CD14-positive monocyte (primary cell): ENCODE data around the gene RHBDL3. TPM values are rescaled to one million over a fixed set of nuclear protein-coding genes. Genes with fewer than 3 reads are reported as not detected.

ENCODE experiments used
- DNase-seq, 3 donors: peaks; one replicate each; pipeline ENCODE4 v3.0.0-alpha.2; 2011 to 2022
- H2AFZ ChIP-seq: 2 replicates; pipeline ENCODE4 v1.6.0; 2012; ENCODE audit warnings: mild to moderate bottlenecking, low read depth, low read length, inconsistent platforms; ENCODE audit not compliant: insufficient read depth, poor library complexity, severe bottlenecking
- H3K27ac ChIP-seq, 2 donors: 1 replicate in 1 of 2; 2 replicates in 1 of 2; pipeline ENCODE4 v1.5.1; 2012 to 2013; ENCODE audit warnings: low read length in 2 of 2, control low read depth in 1 of 2, inconsistent platforms in 1 of 2, low read depth in 1 of 2, mild to moderate bottlenecking in 1 of 2
- H3K27me3 ChIP-seq, 2 donors: one replicate each; pipeline versions ENCODE4 v1.6.0 to v1.6.1; 2011 to 2013; ENCODE audit warnings: low read length in 2 of 2; ENCODE audit not compliant: control insufficient read depth in 2 of 2, insufficient read depth in 2 of 2
- H3K36me3 ChIP-seq, 2 donors: replicated peaks in 1 of 2; 1 replicate in 1 of 2; 2 replicates in 1 of 2; pipeline versions ENCODE4 v1.5.1 to v1.6.1; 2012 to 2013; ENCODE audit warnings: low read length in 2 of 2, control low read depth in 1 of 2, inconsistent platforms in 1 of 2, mild to moderate bottlenecking in 1 of 2; ENCODE audit not compliant: insufficient read depth in 2 of 2, control insufficient read depth in 1 of 2
- H3K4me1 ChIP-seq, 2 donors: 1 replicate in 1 of 2; 2 replicates in 1 of 2; pipeline versions ENCODE4 v1.5.1 to v1.6.1; 2012 to 2013; ENCODE audit warnings: low read length in 2 of 2, control low read depth in 1 of 2, inconsistent platforms in 1 of 2, mild to moderate bottlenecking in 1 of 2, moderate library complexity in 1 of 2; ENCODE audit not compliant: insufficient read depth in 2 of 2, control insufficient read depth in 1 of 2
- H3K4me2 ChIP-seq: replicated peaks from 2 replicates; pipeline ENCODE3; 2012; ENCODE audit warnings: low read length, moderate library complexity, mild to moderate bottlenecking; ENCODE audit not compliant: poor library complexity, severe bottlenecking; ENCODE audit errors: extremely low read depth
- H3K4me3 ChIP-seq, 3 experiments: fragments of 200-600 bp in 1 of 3; sonication (generic) in 1 of 3; replicated peaks in 1 of 3; 1 replicate in 2 of 3; 2 replicates in 1 of 3; pipeline ENCODE4 v1.5.1; 2011 to 2013; ENCODE audit warnings: low read length in 3 of 3, mild to moderate bottlenecking in 3 of 3, control low read depth in 2 of 3, low read depth in 2 of 3, inconsistent platforms in 1 of 3, moderate library complexity in 1 of 3
- H3K79me2 ChIP-seq: 2 replicates; pipeline ENCODE4 v1.6.0; 2012; ENCODE audit warnings: mild to moderate bottlenecking, control low read depth, inconsistent platforms, low read length, moderate library complexity; ENCODE audit not compliant: insufficient read depth
- H3K9ac ChIP-seq: 2 replicates; pipeline ENCODE4 v1.6.0; 2017; ENCODE audit warnings: low read length, mild to moderate bottlenecking; ENCODE audit not compliant: insufficient read depth, poor library complexity, severe bottlenecking
- H3K9me3 ChIP-seq, 2 donors: replicated peaks in 1 of 2; 1 replicate in 1 of 2; 2 replicates in 1 of 2; pipeline versions ENCODE4 v1.5.1 to v1.6.1; 2012 to 2013; ENCODE audit warnings: low read length in 2 of 2, control low read depth in 1 of 2; ENCODE audit not compliant: control insufficient read depth in 1 of 2, insufficient read depth in 1 of 2
- H4K20me1 ChIP-seq: 2 replicates; pipeline ENCODE4 v1.6.0; 2012; ENCODE audit warnings: mild to moderate bottlenecking, low read length, control low read depth, moderate library complexity; ENCODE audit not compliant: insufficient read depth
- H3K27ac Mint-ChIP-seq, 7 donors: one replicate each; pipeline ENCODE4 v1.8.0; 2020; ENCODE audit warnings: mild to moderate bottlenecking in 7 of 7, mixed read lengths in 7 of 7, moderate library complexity in 6 of 7, inconsistent platforms in 2 of 7
- H3K27me3 Mint-ChIP-seq, 3 donors: one replicate each; pipeline ENCODE4 v1.8.0; 2021 to 2022; ENCODE audit warnings: low read depth in 3 of 3, mild to moderate bottlenecking in 3 of 3, mixed read lengths in 3 of 3, moderate library complexity in 3 of 3, inconsistent platforms in 1 of 3
- H3K36me3 Mint-ChIP-seq, 2 donors: one replicate each; pipeline ENCODE4 v1.8.0; 2020; ENCODE audit warnings: mixed read lengths in 2 of 2, inconsistent platforms in 1 of 2, mild to moderate bottlenecking in 1 of 2
- H3K4me1 Mint-ChIP-seq: one replicate; pipeline ENCODE4 v1.8.0; 2020; ENCODE audit warnings: mild to moderate bottlenecking, mixed read lengths
- H3K4me3 Mint-ChIP-seq, 2 donors: one replicate each; pipeline ENCODE4 v1.8.0; 2020; ENCODE audit warnings: mild to moderate bottlenecking in 2 of 2, mixed read lengths in 2 of 2, moderate library complexity in 1 of 2
- H3K9me3 Mint-ChIP-seq, 7 donors: one replicate each; pipeline ENCODE4 v1.8.0; 2020 to 2022; ENCODE audit warnings: mixed read lengths in 7 of 7, mild to moderate bottlenecking in 6 of 7, moderate library complexity in 6 of 7, inconsistent platforms in 2 of 7
- CTCF ChIP-seq: fragments of 200-600 bp; IDR thresholded peaks from one replicate; pipeline ENCODE4 v1.8.0; 2022; ENCODE audit warnings: antibody characterized with exemption, mild to moderate bottlenecking
- WGBS: methylation state at CpG from one replicate; pipeline ENCODE4 v1.1.5; 2013; ENCODE audit warnings: missing lambda C conversion rate; ENCODE audit not compliant: insufficient coverage; 5-methylcytosine and 5-hydroxymethylcytosine counted together
- intact Hi-C, 2 donors: fragments of 100-400 bp; cut with micrococcal nuclease; formaldehyde crosslinking; loops; one replicate each; pipeline versions ENCODE4 v1.15.0 to v1.15.1; 2023
- polyA plus RNA-seq, 3 donors: library from polyadenylated mRNA; depleted of rRNA in 1 of 3; unstranded in 2 of 3; stranded (reverse) in 1 of 3; fragments of 300-500 nt in 2 of 3; fragments of >200 nt in 1 of 3; fragmentation: Illumina TruSeq in 2 of 3; gene quantifications; 1 replicate in 2 of 3; 2 replicates in 1 of 3; pipeline ENCODE4 v1.2.3, GENCODE V29; 2012 to 2021

RHBDL3 gene
- polyA plus RNA-seq, 3 donors = 0.05 TPM; not detected in 2

GRCh38 chr17:32274101-32274500 lies 8.5 kb downstream of the RHBDL3 start:
- no peaks in the 10 kb centered on the region for H3K9me3 ChIP-seq
- no peak for TF ChIP-seq CTCF
- no peaks in the 10 kb centered on the region for H3K79me2 ChIP-seq
- Mint-ChIP-seq H3K27me3 (peaks cover 46 to 53% (median 51%) of the 10 kb centered on the region in 3 donors), H3K4me3 (peak overlapping the region in 1 of 2 donors; percentile 28), H3K36me3 (peaks cover 0 to 3% of the 10 kb centered on the region in 2 donors), H3K27ac (peak overlapping the region in 4 of 7 donors; percentile 58 to 84 (median 76)), H3K9me3 (peaks cover 0 to 6% (median 0%) of the 10 kb centered on the region in 7 donors), H3K4me1 (peaks cover 41% of the 10 kb centered on the region)
- peaks cover 14 to 33% of the 10 kb centered on the region in 2 donors for H3K27me3 ChIP-seq
- no peaks in the 10 kb centered on the region for H3K36me3 ChIP-seq
- peaks cover 26 to 30% of the 10 kb centered on the region in 2 donors for H3K4me1 ChIP-seq
- no peak for DNase-seq
- H3K4me3 ChIP-seq = no peak overlapping the region
- H3K9ac ChIP-seq = no peak overlapping the region
- intact Hi-C loops = no loop called here
- H3K27ac ChIP-seq = no peak overlapping the region
- H4K20me1 ChIP-seq = peaks cover 4% of the 10 kb centered on the region
- H2AFZ ChIP-seq = no peak overlapping the region
- 92% methylated on average over 3 of the region's 5 CpGs for WGBS
- no peak overlapping the region for H3K4me2 ChIP-seq

DNA sequence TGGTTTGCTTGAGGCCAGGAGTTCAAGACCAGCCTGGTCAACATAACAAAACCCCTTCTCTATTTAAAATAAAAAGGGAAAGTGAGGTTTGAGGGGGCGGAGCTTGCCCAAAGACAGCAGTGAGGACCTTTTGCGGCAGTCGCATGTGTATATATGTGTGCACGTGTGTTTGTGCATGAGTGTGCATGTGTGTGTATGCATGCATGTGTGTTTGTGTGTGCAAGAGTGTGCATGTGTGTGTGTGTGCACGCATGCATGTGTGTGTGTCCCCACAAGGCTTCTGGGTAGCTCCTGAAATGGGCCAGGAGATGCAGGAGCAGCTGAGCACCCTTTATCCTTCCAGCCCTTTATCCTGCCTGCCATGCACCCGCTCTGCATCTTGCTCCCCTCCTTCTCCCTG lies 9.0 kb downstream of the RHBDL3 start:
- H3K27ac ChIP-seq = no peak overlapping the region
- no peaks in the 10 kb centered on the region for H3K9me3 ChIP-seq
- H2AFZ ChIP-seq = no peak overlapping the region
- peak overlapping the region in 6 of 7 donors; percentile 74 to 93 (median 89) for H3K27ac Mint-ChIP-seq
- H3K79me2 ChIP-seq = no peaks in the 10 kb centered on the region
- H4K20me1 ChIP-seq = peaks cover 4% of the 10 kb centered on the region
- no peak overlapping the region for H3K9ac ChIP-seq
- peaks cover 12 to 28% of the 10 kb centered on the region in 2 donors for H3K27me3 ChIP-seq
- peaks cover 0 to 3% of the 10 kb centered on the region in 2 donors for H3K36me3 Mint-ChIP-seq
- no peak for TF ChIP-seq CTCF
- peaks cover 41% of the 10 kb centered on the region for H3K4me1 Mint-ChIP-seq
- no peak overlapping the region for H3K4me3 ChIP-seq
- peaks cover 0 to 8% (median 0%) of the 10 kb centered on the region in 7 donors for H3K9me3 Mint-ChIP-seq
- WGBS = 100% methylated on average over 4 of the region's 6 CpGs
- intact Hi-C loops = no loop called here
- H3K27me3 Mint-ChIP-seq = peaks cover 42 to 50% (median 48%) of the 10 kb centered on the region in 3 donors
- H3K4me3 Mint-ChIP-seq = no peak overlapping the region
- H3K4me2 ChIP-seq = no peak overlapping the region
- H3K36me3 ChIP-seq = no peaks in the 10 kb centered on the region
- peaks cover 26 to 30% of the 10 kb centered on the region in 2 donors for H3K4me1 ChIP-seq
- no peak for DNase-seq
